Hematopoietic multipotent progenitor cell treated with erythropoietin and hydrocortisone succinate and interleukin-3 and kit ligand, for 6 days (in vitro differentiated cells): ENCODE measurements around the gene SSTR1.
"Not testable (repeated sequence)": the region's sequence is repeated elsewhere in the genome, so short reads cannot be mapped to it uniquely, and the experiment has no call there.

Experiments used
- DNase-seq: peaks from one replicate; pipeline ENCODE4 v3.0.0-alpha.2; 2015

Gene SSTR1

GRCh38 chr14:38207736-38208617 lies at the start of gene SSTR1:
Gene SSTR1 (plus strand): TSS chr14:38207904. CDS start chr14:38209390, 1,486 bp downstream.
- no peak for DNase-seq

GRCh38 chr14:38158468-38158867 lies 49.2 kb upstream of the SSTR1 start:
- no peak for DNase-seq

DNA sequence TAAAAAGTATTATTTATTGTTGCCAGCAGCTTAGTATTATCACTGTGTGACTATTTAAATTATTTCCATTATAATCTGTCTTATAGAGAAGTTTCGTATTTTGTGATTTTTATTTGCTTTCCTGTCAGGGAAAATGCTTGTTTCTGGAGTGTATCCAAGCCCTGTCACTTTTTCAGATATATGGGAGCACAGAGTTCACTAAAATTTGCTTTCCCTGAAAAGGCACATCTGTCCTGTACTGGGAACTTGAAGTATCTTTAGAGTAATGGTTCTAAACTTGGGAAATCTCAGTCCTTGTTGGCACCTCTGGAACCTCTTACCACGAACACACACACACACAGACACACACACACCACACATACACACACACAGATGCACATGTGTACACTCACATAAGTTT lies 39.3 kb upstream of the SSTR1 start:
- DNase-seq: no peak

DNA sequence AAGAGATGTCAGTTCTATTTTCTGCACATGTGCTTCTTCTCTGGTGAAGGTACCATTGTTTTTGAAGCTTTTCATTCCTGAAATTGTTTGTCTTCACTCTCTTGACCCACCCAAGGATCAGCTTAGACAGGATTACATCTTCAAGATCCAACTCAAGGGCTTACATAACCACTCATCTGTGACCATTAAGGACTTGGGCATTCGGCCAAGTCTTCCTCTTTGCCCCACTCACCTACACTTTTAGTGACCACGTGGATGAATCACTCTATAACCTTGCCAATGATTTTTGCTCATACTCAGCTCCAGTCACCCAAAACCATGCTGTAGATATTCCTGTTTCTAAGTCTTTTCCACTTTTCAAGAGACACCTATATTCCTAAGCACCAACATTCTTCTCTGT lies 36.5 kb upstream of the SSTR1 start:
- no peak for DNase-seq

DNA sequence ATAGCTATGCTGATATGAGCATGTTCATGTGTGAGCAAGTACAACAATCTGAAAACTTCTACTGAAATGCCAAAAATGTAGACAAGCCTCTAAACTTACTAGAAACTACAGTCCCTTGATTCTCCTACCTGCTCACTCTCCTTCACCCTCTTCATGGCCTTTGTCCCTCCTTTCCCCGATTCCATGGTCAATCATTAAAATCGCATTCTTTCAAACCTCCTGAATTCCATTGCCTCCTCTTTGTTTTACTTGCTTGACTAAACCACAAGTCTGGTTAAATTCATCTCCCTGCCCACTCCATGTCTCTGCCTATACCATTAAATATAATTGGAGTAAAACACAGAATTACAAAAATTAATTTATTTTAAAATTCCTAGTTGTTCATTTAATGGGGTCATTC lies 33.0 kb upstream of the SSTR1 start:
- DNase-seq: no peak

- no peak for DNase-seq
Observed at GRCh38 chr14:38175658-38176057, 32.0 kb upstream of the SSTR1 start.

- no peak for DNase-seq
Observed at GRCh38 chr14:38176379-38176778, 31.3 kb upstream of the SSTR1 start.

GRCh38 chr14:38184132-38184531 lies 23.6 kb upstream of the SSTR1 start:
- no peak for DNase-seq

DNA sequence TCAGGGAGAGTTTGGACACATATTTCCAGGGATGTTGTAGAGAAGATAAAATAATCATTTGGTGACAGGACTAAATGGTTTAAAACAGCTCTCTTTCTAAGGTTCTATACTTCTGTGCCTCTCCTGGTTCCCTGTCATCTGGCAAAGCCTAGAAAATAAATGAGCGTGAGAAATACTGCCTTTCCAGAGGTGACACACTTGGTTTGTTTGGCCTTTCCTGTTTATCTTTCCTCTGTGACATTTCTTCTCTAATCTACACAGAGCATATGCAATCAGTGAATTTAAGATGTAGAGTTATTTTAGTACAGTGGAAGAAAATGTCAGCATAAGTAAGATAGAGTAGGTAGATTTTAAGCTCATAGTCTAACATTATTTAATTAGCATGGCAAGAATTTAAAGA lies 22.0 kb upstream of the SSTR1 start:
- DNase-seq: no peak

DNA sequence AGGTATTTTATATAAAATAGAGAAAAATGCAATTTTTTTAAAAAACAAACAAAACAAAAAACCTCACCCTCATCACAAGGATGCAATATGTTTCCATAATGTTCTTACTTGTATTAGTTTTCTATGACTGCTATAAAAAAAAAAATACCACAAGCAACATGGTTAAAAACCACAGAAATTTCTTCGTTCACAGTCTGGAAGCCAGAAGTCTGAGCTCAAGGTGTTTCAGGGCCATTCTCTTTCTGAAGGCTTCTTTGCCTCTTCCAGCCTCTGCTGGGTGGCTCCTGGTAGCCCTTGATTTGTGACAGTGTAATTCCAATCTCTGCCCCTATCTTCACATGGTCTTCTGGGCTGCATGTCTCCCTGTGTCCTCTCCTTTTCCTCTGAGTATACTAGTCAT lies 21.5 kb upstream of the SSTR1 start:
- DNase-seq: no peak

DNA sequence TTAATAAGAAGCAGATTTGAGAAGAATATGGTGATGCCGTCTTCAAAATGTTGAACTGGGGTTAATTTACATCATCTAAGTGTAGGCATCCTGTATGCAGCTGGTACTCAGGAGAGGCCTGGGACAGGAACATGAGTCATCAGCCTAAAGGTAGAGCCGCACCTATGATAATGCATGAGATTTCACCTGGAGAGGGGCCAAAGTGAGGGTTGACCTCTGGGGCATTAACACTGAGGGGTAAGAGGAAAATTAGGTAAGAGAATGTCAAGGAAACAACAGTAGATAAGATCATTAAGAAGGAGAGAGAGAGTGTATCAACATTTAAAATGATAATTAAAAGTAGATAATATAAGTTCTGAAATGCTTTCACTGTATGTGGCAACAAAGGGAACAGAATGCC lies 20.2 kb upstream of the SSTR1 start:
- no peak for DNase-seq

DNA sequence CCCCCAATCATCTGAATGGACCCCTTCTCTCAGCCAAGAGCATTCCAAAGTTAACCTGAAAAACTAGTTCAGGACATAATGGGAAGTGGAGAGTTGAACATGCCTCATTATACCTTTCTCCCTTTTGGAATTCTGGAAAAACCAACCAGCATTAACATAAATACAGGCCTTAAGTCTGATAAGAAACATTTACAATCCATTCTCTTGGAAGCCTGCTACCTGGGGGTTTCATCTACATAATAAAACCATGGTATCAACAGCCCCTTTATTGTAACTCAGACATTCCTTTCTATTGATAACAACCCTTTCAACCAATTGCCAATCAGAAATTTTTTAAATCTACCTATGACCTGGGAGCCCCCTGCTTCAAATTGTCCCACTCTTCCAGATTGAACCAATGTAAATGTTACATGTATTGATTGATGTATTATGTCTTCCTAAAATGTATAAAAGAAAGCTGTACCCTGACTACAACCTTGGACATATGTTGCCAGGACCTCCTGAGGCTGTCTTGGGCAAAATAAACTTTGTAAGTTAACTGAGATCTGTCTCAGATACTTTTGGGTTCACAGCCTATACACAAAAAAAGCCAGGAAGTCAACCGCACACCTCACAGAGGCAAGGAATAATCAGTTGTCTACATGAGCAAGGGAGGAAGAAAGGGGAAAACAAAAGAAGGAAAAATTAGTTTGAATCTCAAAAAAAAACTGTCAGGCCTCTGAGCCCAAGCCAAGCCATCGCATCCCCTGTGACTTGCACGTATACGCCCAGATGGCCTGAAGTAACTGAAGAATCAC lies 17.6 kb upstream of the SSTR1 start:
- DNase-seq: no peak

DNA sequence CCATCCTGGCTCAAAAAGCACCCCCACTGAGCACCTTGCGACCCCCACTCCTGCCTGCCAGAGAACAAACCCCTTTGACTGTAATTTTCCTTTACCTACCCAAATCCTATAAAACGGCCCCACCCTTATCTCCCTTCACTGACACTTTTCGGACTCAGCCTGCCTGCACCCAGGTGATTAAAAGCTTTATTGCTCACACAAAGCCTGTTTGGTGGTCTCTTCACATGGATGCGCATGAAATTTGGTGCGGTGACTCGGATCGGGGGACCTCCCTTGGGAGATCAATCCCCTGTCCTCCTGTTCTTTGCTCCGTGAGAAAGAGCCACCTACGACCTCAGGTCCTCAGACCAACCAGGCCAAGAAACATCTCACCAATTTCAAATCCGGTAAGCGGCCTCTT lies 16.9 kb upstream of the SSTR1 start:
- not testable (repeated sequence) for DNase-seq

DNA sequence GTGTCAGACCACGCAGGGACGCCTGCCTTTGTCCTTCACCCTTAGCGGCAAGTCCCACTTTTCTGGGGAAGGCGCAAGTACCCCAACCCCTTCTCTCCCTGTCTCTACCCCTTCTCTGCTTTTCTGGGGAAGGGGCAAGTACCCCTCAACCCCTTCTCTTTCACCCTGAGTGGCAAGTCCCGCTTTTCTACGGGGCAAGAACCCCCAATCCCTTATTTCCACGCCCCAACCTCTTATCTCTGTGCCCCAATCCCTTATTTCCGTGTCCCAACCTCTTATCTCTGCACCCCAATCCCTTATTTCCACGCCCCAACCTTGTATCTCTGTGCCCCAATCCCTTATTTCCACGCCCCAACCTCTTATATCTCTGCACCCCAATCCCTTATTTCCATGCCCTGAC lies 16.2 kb upstream of the SSTR1 start:
- DNase-seq: not testable (repeated sequence)

DNA sequence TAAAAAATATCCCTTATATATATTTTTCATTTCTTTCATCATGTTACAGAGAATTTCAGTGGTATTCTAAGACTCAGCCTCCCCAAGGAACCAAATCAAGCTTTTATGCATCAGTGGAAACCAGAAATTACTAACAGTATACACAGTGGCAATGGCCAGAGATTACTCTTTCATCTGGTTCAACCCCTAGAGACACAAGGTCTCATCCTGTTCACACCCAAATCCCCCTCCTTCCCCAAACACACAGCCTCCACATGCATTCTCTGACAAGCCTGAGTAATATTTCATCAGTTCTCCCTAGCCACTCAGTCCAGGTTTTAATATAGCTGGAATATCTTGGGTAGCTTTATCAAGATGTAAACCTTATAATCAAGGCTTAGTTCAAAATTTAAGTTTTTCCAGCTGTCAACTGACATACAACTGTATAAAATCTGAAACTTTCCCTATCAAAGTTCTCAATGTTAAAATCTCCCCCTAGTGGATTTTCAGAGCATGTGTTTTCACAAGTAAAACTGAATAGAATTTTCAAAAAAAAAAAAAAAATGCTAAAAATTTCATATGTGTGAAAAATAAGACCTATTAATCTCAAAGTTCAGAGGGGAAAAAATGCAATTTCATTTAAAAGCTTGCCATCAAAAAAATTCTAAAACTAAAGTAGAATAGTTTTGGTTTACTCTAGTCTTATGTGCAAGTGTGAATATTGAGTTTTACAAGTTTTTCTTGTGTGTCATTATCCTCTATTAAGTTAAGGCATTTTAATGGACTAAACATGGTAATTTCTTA lies 10.5 kb upstream of the SSTR1 start:
- peak; percentile 57 for DNase-seq

GRCh38 chr14:38197784-38198335 lies 9.8 kb upstream of the SSTR1 start:
- DNase-seq: no peak

DNA sequence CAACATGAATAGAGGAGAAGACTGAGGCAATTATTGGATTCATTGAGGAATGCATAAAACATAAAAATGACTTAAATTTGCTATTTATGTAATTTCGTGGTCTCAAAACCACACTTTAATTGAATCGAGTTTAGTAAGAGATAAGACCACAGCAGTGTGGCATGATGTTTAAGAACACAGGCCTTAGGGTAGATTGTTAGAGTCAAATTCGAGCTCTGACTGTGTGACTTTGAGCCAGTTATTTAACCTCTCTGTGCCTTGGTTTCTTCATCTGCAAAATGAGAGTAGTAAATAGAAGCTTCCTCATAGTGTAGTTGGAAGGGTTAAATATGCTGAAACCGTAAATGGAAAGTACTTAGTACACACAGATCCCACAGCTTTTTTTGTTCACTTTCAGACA lies 9.3 kb upstream of the SSTR1 start:
- DNase-seq: no peak

- no peak for DNase-seq
Observed at GRCh38 chr14:38199076-38199475, 8.6 kb upstream of the SSTR1 start.

DNA sequence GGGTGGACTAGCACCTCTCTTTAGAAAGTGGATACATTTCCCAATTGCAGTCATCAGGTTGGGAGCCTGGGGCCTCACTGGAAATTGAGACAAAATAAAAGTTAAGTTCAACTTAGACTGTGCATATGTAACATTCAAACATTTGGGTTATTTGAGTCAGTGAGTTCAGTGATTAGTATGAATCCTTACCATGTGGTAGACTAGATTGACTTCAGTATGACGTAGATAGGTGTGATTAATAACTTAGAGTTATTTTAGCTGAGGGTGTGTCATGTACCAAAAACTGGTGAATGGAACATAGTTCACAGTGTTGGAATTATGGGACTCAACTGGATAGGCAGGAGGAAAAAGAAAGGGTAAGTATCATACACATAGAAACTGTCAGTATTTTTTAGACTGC lies 8.0 kb upstream of the SSTR1 start:
- no peak for DNase-seq

DNA sequence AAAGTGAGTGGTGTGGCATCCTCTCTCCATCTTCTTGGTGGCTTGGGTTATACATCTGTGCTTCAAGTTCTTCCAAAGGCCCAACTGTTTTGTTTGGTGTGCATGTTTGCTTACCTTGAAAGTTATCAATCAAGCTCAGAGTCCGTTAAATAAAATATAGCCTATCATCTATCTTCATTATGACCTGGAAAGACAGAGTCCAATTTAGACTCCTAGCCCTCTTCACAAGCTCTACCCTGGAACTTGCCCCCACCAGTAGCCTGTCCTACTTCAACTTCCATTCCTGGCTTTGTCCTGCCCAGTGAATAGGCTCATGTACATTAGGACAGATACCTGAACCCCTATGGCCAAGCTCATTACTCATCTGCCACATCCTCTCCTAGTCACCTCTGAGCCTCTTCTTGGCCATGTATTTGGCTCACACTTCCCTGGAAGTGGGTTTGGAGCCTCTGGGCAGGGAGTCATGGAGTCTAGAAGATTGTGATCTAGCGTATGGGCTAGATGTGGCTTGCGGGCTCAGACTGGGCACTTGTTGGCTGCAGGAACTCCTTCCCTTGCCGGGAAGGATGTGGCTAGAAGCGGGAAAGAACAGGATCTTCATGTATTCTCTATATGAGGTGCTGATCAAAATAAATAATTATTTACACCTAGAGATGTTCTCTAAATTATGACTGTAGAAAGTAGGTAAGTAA lies 6.4 kb upstream of the SSTR1 start:
- no peak for DNase-seq

DNA sequence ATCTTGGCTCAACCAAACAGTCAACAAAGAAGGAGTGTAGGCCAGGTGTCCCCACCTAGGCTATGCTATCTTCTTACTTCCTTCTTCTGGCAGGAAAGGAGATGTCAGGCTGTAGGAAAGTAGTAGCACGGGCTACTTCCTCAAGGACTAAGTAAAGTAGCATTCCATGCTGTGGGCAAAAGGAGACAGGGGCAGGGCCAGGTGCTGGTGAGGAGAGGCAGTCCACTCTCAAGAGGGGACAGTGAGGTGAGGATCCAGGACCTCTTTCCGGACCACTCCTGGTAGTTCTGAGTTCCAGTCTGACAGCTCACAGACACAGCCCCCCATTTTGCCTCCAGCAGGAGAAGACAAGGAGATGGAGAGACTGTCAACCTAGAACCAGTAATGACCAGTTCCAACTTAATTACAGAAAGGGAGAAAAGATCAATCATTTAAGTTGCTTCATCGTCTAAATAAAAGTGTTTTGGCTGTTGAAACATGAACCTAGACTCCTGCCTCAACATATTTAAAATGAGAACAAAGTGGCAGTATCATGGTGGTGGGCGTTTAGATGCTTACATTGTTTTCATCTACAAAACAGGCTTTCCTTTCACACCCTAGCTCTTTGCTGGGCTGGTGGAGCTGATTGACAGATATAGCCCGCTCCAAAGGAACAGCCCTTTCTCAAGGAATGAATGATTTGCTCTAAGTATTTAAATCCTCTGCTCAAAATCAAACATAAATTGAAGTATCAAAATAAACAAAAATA lies 5.1 kb upstream of the SSTR1 start:
- no peak for DNase-seq
